Spinal cord (tissue), 10 donors: ENCODE data around the gene PPP1R9A. TPM values are rescaled to one million over a fixed set of nuclear protein-coding genes. Genes with fewer than 3 reads are reported as not detected.

Source experiments
- DNase-seq, 6 donors: peaks; one replicate each; pipeline versions ENCODE4 v3.0.0 to v3.0.0-alpha.2; 2013 to 2015; ENCODE audit warnings: low spot score in 6 of 6, low read depth in 4 of 6
- H3K27ac ChIP-seq: one replicate; pipeline ENCODE4 v1.5.1; 2013; ENCODE audit warnings: low read depth, low read length, control low read depth
- H3K27me3 ChIP-seq: one replicate; pipeline ENCODE4 v1.6.1; 2013; ENCODE audit warnings: low read length; ENCODE audit not compliant: control insufficient read depth, insufficient read depth
- H3K36me3 ChIP-seq: one replicate; pipeline ENCODE4 v1.6.1; 2013; ENCODE audit warnings: low read length; ENCODE audit not compliant: control insufficient read depth, insufficient read depth
- H3K4me1 ChIP-seq: one replicate; pipeline ENCODE4 v1.6.1; 2013; ENCODE audit warnings: low read length; ENCODE audit not compliant: control insufficient read depth, insufficient read depth
- H3K4me3 ChIP-seq: one replicate; pipeline ENCODE4 v1.5.1; 2013; ENCODE audit warnings: low read depth, low read length, control low read depth
- H3K9me3 ChIP-seq: one replicate; pipeline ENCODE4 v1.6.1; 2013; ENCODE audit warnings: low read length; ENCODE audit not compliant: control insufficient read depth, insufficient read depth
- WGBS: methylation state at CpG from one replicate; pipeline ENCODE4 v1.1.5; 2013; ENCODE audit warnings: missing lambda C conversion rate; ENCODE audit not compliant: insufficient coverage; 5-methylcytosine and 5-hydroxymethylcytosine counted together
- polyA plus RNA-seq, 2 donors: library from polyadenylated mRNA; unstranded; fragments of 120-200 nt; gene quantifications; one replicate each; pipeline ENCODE4 v1.2.1, GENCODE V29; 2013; ENCODE audit not compliant: insufficient read length in 2 of 2
- total RNA-seq, 2 donors: library from RNA; depleted of rRNA in 1 of 2; stranded (reverse); fragments of 120-200 nt in 1 of 2; fragments of >200 nt in 1 of 2; gene quantifications; one replicate each; pipeline versions ENCODE4 v1.2.3 to v1.2.4, GENCODE V29; 2013 to 2014
- donor health status: healthy.

Gene PPP1R9A
- total and polyA plus RNA-seq, 4 donors = 23.4 to 69.9 (median 38.0) TPM

GRCh38 chr7:95199779-95200558 is 292.6 kb downstream of the PPP1R9A start:
- Histone ChIP-seq H3K9me3 (no peaks in the 10 kb centered on the region), H3K27ac (no peak overlapping the region), H3K4me1 (peaks cover 5% of the 10 kb centered on the region), H3K27me3 (no peaks in the 10 kb centered on the region), H3K36me3 (peaks cover 5% of the 10 kb centered on the region), H3K4me3 (no peak overlapping the region)
- peak in 5 of 6 donors; percentile 66 to 96 (median 73) for DNase-seq
- WGBS = 20% methylated on average over 1 of the region's 3 CpGs

DNA sequence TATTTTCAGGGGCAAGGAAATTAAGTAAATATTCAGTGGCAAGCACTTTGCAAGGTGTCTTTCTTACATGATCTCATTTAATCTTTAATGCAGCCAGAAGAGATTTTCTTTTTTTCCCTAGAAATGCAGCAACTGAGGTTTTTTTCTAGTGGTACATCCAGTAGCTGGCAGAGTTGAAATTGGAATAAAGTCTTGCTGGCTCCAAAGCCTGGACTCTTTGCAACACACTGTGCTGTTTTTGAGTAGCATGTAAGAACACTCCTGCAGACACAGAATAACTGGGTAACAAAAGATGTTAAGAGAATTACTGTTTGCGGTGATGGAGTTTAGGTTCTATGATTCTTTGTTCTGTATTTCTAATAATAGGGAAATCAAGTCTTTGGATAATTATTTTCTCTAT is 293.3 kb downstream of the PPP1R9A start:
- peak in 1 of 6 donors; percentile 43 for DNase-seq
- Histone ChIP-seq H3K27me3 (no peaks in the 10 kb centered on the region), H3K4me3 (no peak overlapping the region), H3K36me3 (peaks cover 5% of the 10 kb centered on the region), H3K4me1 (peaks cover 5% of the 10 kb centered on the region), H3K9me3 (no peaks in the 10 kb centered on the region), H3K27ac (peak overlapping the region; percentile 22)
- WGBS = no CpG with 5 or more reads among the region's 1 CpG

DNA sequence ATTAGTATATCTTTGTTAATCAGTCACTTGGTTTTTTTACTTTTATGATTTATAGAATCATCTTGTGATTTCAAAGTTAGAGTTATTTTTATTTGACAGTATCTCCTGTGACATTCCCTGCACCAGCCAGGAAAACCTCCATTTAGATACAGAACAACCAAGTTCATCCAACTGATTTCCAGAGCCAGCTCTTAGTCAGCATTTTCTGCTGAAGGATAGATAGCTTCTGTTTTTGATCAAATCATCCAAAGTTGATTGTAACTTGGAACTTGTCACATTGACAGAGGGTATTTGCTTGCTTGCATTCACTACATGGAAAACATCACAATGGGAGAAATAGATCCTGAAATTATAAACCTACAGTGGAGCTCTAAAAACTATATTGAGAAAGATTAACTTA is 294.3 kb downstream of the PPP1R9A start:
- Histone ChIP-seq H3K4me1 (peaks cover 5% of the 10 kb centered on the region), H3K4me3 (no peak overlapping the region), H3K9me3 (no peaks in the 10 kb centered on the region), H3K36me3 (peaks cover 5% of the 10 kb centered on the region), H3K27me3 (no peaks in the 10 kb centered on the region), H3K27ac (no peak overlapping the region)
- no peak for DNase-seq

DNA sequence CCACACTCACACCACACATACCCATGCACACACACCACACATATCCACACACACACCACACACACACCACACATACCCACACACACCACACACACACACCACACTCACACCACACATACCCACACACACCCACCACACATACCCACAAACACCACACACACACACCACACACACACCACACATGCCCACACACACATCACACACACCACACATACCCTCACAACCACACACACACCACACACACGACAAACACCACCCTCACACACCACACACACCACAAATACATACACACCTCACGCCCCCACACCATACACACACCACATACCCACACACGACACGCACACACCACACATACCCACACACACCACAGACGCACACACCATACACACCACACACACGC is 297.2 kb downstream of the PPP1R9A start:
- peaks cover 5% of the 10 kb centered on the region for H3K4me1 ChIP-seq
- 98% methylated on average over 4 of the region's 6 CpGs for WGBS
- DNase-seq = no peak
- H3K9me3 ChIP-seq = no peaks in the 10 kb centered on the region
- no peak overlapping the region for H3K4me3 ChIP-seq
- no peaks in the 10 kb centered on the region for H3K27me3 ChIP-seq
- H3K36me3 ChIP-seq = peaks cover 5% of the 10 kb centered on the region
- no peak overlapping the region for H3K27ac ChIP-seq

GRCh38 chr7:95205665-95206225 is 298.4 kb downstream of the PPP1R9A start:
- Histone ChIP-seq H3K36me3 (peaks cover 5% of the 10 kb centered on the region), H3K27ac (no peak overlapping the region), H3K27me3 (no peaks in the 10 kb centered on the region), H3K4me3 (no peak overlapping the region), H3K9me3 (no peaks in the 10 kb centered on the region), H3K4me1 (no peaks in the 10 kb centered on the region)
- 83% methylated on average over 1 of the region's 1 CpG for WGBS
- no peak for DNase-seq

GRCh38 chr7:95209276-95209675 is 301.9 kb downstream of the PPP1R9A start:
- H3K27me3 ChIP-seq = no peaks in the 10 kb centered on the region
- H3K36me3 ChIP-seq = peaks cover 5% of the 10 kb centered on the region
- peak overlapping the region; percentile 81 for H3K27ac ChIP-seq
- H3K9me3 ChIP-seq = no peaks in the 10 kb centered on the region
- no peak overlapping the region for H3K4me3 ChIP-seq
- DNase-seq = peak in 1 of 6 donors; percentile 10
- no peaks in the 10 kb centered on the region for H3K4me1 ChIP-seq
- no CpG with 5 or more reads among the region's 2 CpGs for WGBS

- Histone ChIP-seq H3K4me1 (no peaks in the 10 kb centered on the region), H3K9me3 (no peaks in the 10 kb centered on the region), H3K4me3 (no peak overlapping the region), H3K27me3 (no peaks in the 10 kb centered on the region), H3K36me3 (peaks cover under 1% of the 10 kb centered on the region), H3K27ac (peak overlapping the region; percentile 81)
- WGBS = no CpG with 5 or more reads among the region's 2 CpGs
- peak in 3 of 6 donors; percentile 45 to 81 (median 66) for DNase-seq
Observed at GRCh38 chr7:95209788-95210187, 302.4 kb downstream of the PPP1R9A start.

DNA sequence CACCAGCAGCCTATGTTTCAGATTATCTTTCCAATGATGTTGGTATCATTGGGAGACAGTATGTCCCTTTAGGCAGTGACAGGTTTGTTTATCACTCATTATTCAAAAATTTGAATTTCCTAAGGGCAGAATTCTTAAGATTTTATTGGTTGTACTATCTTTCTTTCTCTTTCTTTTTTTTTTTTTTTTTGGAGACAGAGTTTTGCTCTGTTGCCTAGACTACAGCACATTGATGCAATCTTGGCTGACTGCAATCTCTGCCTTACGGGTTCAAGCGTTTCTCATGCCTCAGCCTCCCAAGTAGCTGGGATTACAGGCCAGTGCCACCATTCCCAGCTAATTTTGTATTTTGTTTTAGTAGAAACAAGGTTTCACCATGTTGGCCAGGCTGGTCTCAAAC is 305.8 kb downstream of the PPP1R9A start:
- 92% methylated on average over 2 of the region's 2 CpGs for WGBS
- DNase-seq = no peak
- Histone ChIP-seq H3K9me3 (no peaks in the 10 kb centered on the region), H3K27me3 (no peaks in the 10 kb centered on the region), H3K4me1 (no peaks in the 10 kb centered on the region), H3K4me3 (no peak overlapping the region), H3K36me3 (no peaks in the 10 kb centered on the region), H3K27ac (no peak overlapping the region)

DNA sequence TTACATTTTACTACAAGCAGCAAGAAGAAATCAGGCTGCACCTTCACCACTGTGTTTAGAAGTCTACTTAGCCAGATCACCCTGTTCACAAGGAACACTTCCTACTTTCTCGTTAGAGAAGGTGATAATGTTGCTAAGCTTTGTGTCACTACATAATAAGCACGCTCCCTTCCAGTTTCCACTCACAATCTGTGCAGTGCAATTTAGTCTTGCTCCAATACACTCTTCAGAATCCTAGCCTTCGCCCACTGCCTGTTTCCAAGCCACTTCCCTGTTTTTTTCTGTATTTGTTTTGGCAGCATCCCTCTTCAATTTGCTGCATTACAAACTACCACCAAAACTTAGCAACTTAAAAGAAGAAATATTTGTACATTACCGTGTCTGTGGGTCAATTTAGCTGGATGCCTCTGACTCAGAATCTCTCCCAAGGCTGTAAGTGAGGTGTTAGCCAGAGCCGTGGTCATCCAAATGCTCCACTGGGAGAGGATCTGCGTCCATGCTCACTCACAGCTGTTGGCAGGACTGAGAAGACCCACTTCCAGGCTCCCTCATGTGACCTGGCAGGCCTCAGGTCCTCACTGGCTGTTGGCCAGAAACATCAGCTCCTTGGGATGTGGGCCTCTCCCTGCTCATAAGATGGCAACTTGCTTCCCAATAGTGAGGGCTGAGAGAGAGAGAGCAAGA is 306.6 kb downstream of the PPP1R9A start:
- H3K27me3 ChIP-seq = no peaks in the 10 kb centered on the region
- H3K36me3 ChIP-seq = no peaks in the 10 kb centered on the region
- no peaks in the 10 kb centered on the region for H3K4me1 ChIP-seq
- peak overlapping the region; percentile 6 for H3K27ac ChIP-seq
- WGBS = 57% methylated on average over 4 of the region's 6 CpGs
- H3K9me3 ChIP-seq = no peaks in the 10 kb centered on the region
- no peak overlapping the region for H3K4me3 ChIP-seq
- peak in 1 of 6 donors; percentile 67 for DNase-seq
